ENCODE data around the gene ITIH1.
"Not testable (repeated sequence)": the region's sequence is repeated elsewhere in the genome, so short reads cannot be mapped to it uniquely, and the experiment has no call there.

ITIH1 gene, protein sequence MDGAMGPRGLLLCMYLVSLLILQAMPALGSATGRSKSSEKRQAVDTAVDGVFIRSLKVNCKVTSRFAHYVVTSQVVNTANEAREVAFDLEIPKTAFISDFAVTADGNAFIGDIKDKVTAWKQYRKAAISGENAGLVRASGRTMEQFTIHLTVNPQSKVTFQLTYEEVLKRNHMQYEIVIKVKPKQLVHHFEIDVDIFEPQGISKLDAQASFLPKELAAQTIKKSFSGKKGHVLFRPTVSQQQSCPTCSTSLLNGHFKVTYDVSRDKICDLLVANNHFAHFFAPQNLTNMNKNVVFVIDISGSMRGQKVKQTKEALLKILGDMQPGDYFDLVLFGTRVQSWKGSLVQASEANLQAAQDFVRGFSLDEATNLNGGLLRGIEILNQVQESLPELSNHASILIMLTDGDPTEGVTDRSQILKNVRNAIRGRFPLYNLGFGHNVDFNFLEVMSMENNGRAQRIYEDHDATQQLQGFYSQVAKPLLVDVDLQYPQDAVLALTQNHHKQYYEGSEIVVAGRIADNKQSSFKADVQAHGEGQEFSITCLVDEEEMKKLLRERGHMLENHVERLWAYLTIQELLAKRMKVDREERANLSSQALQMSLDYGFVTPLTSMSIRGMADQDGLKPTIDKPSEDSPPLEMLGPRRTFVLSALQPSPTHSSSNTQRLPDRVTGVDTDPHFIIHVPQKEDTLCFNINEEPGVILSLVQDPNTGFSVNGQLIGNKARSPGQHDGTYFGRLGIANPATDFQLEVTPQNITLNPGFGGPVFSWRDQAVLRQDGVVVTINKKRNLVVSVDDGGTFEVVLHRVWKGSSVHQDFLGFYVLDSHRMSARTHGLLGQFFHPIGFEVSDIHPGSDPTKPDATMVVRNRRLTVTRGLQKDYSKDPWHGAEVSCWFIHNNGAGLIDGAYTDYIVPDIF

DNA sequence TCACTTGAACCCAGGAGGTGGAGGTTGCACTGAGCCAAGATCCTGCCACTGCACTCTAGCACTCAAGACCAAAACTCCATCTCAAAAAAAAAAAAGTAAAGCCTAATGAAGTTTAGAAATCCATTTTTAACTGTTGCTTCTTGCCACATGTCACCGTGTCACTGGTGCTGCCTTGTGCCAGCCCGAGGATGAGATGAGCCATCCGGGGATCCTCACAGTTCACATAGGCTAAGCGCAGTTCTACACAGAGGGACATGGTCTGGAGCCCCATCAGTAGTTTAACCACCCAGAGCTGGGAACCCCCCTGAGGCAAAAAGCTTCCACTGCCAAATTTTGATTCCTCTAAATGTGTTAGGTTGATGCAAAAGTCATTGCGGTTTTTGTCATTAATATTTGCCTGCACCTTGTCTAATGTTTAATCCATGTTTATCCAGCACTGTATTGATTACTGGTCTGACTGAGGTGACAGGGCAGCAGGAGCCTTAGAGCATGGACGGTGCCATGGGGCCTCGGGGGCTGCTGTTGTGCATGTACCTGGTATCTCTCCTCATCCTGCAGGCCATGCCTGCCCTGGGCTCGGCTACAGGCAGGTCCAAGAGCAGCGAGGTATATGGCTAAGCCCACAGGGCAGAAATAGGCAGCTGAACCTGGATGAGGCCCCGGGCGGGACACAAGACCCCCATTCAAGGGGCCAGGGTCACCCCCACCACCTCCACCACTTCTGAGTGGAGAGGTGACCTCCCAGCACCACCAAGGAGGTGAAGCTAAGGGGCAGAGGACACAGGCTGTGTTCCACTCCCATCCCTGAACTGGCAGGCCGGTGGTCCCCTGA is at the start of gene ITIH1:
ITIH1 (plus strand) TSS at position 473 of the 832 bp plus-strand sequence; CDS start at position 490, 17 bp downstream.
- DNase-seq, result no peak

DNA sequence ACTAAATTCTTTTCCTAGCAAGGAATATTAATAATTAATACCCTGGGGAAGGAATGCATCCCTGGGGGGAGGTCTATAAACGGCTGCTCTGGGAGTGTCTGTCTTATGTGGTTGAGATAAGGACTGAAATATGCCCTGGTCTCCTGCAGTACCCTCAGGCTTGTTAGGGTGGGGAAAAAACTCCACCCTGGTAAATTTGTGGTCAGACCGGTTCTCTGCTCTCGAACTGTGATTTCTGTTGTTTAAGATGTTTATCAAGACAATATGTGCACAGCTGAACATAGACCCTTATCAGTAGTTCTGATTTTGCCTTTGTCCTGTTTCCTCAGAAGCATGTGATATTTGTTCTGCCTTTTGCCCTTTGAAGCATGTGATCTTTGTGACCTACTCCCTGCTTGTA is 48.6 kb upstream of the ITIH1 start:
- not testable (repeated sequence) for DNase-seq

DNA sequence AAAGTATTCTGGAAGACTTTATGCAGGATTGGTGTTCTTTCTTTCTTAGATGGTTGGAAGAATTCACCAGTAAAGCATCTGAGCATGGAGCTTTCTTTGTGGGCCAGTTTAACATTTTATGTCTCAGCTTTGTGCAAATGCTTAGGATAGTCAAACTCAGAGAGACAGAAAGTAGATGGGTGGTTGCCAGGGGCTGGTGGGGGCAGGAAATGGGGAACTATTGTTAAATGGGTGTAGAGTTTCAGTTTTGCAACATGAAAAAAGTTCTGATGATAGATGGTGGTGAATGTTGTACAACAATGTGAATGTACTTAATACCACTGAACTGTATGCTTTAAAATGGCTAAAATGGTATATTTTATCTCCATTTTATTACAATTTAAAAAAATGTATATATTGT is 46.7 kb upstream of the ITIH1 start:
- no peak for DNase-seq

DNA sequence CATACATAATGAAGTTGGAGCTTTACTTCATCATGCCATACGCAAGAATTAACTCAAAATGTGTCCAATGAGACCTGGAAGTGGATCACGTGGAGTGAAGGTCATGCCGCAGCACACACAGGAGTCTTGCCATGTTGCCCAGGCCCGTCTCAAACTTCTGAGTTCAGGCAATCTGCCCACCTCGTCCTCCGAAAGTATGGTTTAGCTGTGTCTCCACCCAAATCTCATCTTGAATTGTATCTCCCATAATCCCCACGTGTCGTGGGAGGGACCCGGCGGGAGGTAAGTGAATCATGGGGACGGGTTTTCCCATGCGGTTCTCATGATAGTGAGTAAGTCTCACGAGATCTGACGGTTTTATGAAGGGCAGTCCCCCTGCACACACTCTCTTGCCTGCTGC is 45.8 kb upstream of the ITIH1 start:
- DNase-seq, result no peak

DNA sequence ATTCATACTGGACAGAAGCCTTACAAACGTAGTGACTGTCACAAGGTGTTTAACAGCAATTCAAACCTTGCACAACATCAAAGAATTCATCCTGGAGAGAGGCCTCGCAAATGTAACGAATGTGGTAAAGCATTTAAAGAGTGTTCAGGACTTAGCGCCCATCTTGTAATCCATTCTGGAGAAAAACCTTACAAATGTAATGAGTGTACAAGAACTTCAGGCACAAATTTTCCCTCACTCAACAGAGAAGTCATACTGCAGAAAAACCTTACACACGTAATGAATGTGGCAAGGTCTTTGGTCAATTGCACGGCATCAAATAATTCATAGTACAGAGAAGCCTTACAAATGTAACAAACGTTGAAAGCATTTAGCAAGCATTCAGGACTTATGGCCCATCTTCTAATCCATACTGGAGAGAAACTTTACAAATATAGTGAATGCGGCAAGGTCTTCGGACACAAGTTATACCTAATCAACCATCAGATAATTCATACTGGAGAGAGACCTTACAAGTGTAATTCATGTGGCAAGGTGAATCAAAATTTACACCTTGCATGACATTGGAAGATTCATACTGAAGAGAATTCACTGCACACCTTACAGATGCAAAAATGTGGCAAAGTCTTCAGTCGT is 44.0 kb upstream of the ITIH1 start:
- no peak for DNase-seq

DNA sequence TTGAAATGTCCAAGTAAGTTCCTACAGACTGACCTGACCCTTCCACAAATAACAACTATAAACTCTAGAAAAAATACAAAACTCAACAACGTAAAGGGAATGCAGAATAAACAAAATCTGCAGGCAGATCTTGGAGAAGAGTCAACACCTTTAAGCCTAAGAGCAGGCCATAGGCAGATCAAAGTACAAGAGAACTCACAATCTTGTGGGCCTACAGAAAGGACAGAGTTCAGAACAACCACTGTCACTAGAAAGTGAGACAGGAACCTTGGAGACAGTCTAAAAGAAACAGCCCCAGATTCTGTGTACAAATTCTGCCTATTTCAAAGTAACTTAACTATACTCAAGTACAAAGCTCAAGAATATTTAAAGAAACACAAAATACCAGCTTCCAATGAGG is 37.7 kb upstream of the ITIH1 start:
- DNase-seq, result no peak

DNA sequence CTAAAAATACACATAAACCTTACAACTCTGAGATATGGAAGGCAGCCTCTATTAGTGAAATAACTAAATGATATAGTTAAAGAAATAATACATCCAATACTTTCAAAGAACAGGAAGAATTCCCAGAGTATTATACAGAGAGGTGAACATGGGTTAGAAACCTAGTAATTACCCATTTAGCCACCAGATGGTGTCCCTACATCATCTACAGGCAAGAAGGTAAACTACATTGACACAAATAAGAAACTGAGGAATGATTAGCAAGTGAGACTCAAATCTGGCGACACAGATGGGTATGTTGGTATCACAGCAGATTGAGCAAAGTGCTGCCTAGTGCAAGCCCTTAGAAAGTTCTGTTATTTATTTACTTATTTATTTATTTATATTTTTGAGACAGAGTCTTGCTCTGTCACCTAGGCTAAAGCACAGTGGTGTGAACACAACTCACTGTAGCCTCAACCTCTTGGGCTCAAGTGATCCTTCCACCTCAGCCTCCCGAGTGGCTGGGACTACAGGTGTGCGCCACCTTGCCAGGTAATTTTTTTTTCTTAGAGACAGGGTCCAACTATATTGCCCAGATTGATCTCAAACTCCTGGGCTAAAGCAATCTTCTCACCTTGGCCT is 34.9 kb upstream of the ITIH1 start:
- no peak for DNase-seq

DNA sequence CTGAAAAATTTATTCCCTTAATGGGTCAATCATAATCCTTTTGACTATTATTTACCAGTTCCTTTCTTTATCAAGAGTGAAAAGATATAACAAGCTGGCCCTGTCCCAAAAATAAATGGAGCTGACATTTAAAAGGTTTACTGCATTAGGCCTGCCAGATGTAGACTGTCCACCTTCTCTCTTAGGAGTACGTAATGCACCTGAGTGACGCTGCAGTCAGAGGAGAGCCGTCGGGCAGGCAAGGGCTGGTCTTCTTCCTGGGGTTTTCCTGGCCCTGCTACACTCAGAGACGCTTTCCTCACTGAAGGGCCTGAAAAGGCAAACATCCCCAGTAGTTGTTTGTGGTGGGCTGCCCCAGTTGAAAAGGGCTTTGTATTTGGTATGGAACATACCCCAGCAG is 34.2 kb upstream of the ITIH1 start:
- DNase-seq, result no peak

DNA sequence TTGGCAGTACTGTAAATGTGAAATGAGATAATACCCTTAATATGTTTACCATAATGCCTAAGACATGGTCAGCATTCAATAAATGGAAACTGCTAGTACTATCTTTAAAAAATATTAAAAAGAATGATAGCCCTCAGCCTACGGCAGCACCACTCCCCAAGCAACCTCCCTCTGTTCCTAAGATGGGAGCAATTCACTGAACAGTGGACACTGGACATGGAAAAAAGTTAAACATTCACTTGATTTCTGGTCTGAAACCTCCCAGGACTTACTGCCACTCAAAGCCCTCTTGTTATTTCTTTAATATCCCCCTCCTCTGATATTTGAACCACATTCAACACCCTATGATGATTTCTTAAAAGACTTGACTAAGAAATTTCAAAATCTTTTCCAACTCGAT is 33.7 kb upstream of the ITIH1 start:
- DNase-seq, result no peak

DNA sequence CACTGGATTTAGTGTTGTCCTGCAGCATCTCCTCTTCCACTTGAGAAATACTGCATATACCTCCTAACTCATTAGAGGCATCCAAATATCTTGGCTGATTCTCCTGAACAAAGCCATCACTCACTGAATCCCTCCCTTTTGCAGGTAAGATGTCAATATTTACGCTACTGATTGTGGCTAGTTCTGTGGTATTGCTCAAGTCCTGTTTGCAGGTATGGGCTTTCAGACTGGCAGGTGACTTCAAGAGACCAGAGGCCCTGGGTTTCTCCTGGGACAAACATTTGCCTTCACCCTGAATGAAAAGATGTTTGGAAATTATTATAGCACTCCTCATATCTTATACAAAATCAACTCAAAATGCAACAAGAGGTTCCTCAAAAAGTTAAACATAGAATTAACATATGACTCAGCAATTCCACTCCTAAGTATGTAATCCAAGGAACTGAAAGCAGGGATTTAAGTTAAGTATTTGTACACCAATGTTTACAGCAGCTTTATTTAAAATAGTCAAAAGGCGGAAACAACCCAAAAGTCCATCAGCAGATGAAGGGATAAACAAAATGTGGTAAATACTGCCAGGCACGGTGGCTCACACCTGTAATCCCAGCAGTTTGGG is 25.2 kb upstream of the ITIH1 start:
- no peak for DNase-seq

DNA sequence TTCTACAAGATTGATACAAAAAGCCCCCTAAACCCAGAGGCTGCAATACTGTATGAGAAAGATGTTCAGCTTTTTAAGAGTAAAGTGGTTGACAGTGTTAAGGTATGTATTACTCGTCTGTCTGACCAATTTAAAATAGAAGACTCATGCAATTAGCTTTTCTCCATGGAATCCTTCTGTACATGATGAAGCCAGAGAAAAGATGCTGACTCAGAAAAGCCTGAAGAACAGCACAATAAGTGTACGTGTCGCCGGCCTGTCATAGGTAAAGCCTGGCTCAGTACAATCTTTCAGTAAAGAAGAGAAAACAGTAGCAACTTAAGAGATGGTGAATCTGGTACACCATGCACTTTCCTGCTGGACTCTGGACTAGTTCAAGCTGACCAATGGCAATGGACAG is 23.0 kb upstream of the ITIH1 start:
- DNase-seq, result no peak

DNA sequence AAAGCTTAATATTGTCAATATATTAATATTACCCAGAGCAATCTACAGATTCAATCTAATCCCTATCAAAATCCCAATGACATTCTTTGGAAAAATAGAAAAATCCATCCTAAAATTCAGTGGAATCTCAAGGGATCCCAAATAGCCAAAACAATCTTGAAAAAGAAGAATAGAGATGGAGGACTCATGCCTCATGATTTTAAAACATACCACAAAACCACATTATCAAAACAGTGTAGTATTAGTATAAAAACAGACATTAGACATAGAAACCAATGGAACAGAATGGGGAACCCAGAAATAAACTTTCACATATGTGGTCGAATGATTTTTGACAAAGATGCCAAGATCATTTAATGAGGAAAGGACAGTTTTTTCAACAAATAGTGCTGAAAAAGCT is 21.3 kb upstream of the ITIH1 start:
- DNase-seq, result no peak

DNA sequence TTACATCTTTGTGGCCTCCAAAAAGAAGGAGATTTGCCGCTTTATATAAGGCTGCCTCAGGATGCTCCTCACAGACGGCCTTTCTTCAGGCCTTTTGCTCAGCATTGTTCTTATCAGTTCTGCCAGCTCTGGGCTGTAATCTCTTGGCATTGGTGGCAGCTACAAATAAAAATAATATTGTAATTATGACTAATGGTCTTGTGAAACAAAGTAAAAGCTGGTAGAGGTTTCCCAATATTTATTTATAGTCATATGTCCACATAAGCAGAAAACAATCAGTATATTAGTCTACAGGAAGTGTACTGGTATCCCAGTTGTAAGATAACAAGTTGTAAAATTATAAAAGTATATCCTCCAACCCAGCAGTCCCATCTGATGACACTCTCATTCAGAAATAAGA is 13.9 kb upstream of the ITIH1 start:
- DNase-seq, result no peak

DNA sequence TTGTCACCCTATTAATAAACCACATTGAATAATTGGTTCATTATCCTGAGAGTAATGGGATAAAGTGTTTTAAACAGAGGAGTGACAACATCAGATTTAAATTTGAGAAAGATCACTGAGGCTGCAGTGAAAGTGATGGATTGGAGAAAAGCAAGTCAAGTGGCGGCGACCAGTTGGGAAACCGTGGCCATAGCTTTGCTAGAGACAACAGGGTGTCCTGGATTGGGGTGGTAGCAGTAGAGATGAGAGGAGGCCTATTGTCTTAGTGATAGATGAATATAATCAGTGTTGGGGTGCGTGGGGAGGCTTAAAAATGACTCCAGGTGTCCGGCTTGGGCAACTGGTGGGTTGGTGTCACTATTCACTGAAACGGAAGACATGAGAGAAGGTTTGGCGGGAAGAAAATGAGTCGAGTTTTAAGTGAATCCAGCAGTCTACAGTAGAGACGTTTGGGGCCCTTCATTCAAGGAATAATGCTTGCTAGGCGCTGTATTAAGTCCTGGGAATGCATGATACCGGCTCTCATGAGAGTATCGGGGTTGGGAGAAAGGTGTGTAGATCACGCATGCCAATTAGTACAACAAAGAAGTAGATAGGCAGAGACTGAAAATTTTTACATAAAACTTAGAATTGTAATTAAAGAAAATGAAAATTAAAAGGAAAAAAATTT is 7.5 kb upstream of the ITIH1 start:
- peak; percentile 10 for DNase-seq

DNA sequence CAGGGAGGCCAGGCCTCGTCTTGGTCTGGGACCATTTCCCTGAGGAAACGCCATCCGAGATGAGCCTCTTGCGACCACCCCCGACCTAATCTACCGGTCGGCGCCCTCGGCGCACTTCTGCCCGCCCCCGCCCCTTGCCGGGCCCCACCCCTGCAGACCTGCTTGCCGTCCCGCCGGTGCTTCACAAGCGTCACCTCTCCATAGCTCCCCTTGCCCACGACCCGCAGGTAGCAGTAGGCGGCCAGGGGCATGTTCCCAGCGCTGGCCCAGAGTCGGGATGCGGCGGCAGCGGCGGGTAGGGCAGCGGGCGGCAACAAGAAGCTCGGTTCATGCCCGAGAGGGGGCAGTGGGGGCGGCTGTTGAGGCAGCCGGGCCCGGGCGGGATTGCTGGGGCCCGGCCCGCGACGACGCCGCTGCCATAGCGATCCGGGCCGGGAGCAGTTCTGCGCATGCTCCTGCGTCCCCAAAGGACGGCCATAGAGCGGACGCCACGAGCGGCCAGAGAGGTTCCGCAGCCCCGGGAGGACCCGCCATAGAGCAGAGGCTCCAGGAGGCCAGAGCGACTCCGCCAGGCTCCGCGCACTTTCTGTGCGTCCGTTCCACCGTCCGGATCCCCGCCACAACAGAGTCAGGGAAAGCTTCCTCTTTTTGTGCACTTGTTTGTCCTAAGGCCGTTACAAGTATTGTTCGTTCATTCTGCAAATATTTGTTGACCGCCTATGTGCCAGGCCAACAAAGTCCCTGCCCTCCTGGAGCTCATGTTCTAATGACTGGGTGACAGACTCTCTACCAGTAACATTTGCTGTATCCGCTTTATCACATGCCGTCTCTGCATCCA is 6.7 kb upstream of the ITIH1 start, which contains the start of gene NEK4:
NEK4 (minus strand) TSS at position 445 of the 838 bp plus-strand sequence; CDS start at position 251, 194 bp downstream.
- peak; percentile 58 for DNase-seq

DNA sequence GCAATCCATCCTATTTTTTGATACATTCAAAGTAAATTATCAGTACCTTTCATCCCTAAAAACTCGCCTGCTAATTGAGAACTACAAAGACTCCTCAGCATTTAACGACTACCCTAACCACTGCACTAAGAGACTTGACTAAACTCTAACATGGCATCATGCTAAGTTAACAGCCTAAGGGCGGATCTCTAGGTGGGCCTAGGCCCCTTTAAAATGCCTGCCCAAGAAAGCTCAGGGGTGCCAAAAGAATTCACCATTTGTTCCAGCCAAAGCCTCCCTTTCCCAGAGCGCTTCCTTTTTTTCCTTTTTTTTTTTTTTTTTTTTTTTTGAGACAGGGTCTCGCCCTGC is 6.1 kb upstream of the ITIH1 start:
- no peak for DNase-seq

DNA sequence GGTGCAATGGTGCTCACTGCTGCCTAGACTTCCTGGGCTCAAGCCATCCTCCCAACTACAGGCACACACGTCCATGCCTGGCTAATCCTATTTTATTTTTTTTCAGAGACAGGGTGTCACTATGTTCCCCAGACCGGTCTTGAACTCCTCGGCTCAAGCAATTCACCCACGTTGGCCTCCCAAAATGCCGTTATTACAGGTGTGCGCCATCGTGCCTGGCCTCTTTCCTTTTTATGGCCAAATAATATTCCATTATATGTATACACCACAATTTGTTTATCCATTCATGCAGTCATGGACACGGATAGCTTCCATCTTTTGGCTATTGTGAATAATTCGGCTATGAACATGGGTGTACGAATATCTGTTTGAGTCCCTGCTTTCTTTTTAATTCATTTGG is 5.7 kb upstream of the ITIH1 start:
- no peak for DNase-seq

DNA sequence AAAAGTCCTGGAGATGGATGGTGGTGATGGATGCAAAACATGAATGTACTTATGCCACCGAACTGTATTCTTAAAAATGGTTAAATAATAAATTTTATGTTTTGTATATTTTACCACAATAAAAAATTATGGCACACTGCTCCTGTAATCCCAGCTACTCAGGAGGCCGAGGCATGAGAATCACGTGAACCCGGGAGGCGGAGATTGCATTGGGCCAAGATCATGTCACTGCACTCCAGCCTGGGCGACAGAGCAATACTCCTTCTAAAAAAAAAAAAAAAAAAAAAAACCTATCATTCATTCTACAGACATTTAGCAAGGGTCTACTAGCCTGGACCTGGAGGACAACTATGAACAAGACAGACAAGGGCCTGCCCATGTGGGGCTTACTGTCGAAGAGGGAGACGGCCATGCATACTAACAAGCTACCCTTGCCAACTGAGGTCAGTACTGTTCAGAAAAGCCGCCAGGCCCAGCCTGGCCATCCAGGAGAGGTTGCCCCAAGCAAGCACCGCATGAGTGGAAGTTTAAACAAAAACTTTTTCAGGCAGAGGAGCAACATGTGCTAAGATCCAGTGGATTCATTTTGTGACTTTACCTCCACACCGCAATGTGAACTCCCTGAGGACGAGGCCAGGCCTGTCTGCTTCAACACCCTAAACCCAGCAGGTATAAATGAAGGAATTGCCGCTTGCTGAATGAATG is 3.9 kb upstream of the ITIH1 start:
- DNase-seq, result no peak

DNA sequence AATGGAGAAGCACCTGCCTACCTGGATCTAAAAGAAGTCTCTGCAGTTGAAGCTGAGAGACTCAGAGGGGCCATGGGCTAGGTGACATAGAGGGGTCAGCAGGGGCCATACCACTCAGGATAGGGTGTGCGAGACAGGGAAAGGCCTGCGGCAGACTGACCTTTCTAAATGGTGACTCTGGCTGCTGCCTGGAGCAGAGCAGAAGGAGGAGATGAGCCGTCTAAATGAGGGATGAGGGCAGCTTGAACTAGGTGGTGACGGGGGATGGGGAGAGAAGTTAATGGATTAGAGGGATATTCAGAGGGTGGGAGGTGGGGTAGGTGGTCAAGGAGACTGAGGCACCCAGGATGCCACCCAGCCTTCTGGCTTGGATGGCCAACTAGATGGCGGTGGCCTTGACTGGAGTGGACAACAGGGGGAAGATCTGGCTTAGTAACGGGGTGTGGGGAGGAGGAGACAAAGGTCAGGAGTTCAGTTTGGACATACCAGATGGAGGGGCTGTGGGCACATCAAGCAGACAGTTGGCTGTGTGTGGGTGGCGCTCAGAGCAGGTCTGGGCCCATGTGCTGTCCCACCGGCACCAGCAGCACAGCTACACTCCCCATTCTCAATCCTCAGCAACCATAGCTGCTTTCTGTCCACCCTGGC is 3.2 kb upstream of the ITIH1 start:
- no peak for DNase-seq

All from DMS79 treated with DMSO at 0.1 percent for 48 hours (cell line).